Stimulated activated CD4-positive, alpha-beta T cell treated with anti-CD3 and anti-CD28 coated beads, Interleukin-2, amount 100 ng/mL, for 24 hours (primary cell): ENCODE measurements around the gene SHISA7.

Source experiments
- DNase-seq, 2 donors: peaks; one replicate each; pipeline ENCODE4 v3.0.0-alpha.2; 2020

Gene SHISA7

GRCh38 chr19:55385724-55386492 lies 57.2 kb downstream of the SHISA7 start, which contains the start of gene RPL28:
Gene RPL28 (plus strand): TSS chr19:55385932. CDS start chr19:55386358, 426 bp downstream.
- peak; percentile 97 to 98 for DNase-seq

- peak; percentile 97 for DNase-seq
Measured at GRCh38 chr19:55384920-55385723, 58.0 kb downstream of the SHISA7 start.

- DNase-seq = peak; percentile 51 to 61
Measured at GRCh38 chr19:55384131-55384919, 58.8 kb downstream of the SHISA7 start, which contains the start of gene TMEM238. Gene TMEM238 (minus strand): TSS chr19:55384292. CDS start chr19:55384259, 33 bp downstream.

- peak; percentile 60 to 62 for DNase-seq
Measured at GRCh38 chr19:55383279-55384130, 59.6 kb downstream of the SHISA7 start.

GRCh38 chr19:55382522-55383054 lies 60.5 kb downstream of the SHISA7 start:
- no peak for DNase-seq

GRCh38 chr19:55382013-55382412 lies 61.1 kb downstream of the SHISA7 start:
- no peak for DNase-seq

GRCh38 chr19:55379174-55379573 lies 63.9 kb downstream of the SHISA7 start:
- no peak for DNase-seq
